ENCODE data around the gene FMN2.
"Not testable (repeated sequence)": the region's sequence is repeated elsewhere in the genome, so short reads cannot be mapped to it uniquely, and the experiment has no call there.

Gene FMN2

DNA sequence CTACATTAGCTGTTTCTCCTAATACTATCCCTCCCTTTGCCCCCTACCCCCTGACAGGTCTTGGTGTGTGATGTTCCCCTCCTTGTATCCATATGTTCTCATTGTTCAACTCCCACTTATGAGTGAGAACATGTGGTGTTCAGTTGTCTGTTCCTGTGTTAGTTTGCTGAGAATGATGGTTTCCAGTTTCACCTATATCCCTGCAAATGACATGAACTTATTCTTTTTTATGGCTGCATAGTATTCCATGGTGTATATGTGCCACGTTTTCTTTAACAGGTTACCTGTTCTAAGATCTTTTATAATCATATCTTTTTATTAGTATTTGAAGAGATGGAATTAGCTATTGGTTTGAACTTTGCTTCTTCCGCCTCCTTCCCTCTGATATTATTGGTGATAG, 172.8 kb downstream of the FMN2 start:
- not testable (repeated sequence) for DNase-seq

- DNase-seq = no peak
Measured at GRCh38 chr1:240271081-240271480, 179.4 kb downstream of the FMN2 start.

DNA sequence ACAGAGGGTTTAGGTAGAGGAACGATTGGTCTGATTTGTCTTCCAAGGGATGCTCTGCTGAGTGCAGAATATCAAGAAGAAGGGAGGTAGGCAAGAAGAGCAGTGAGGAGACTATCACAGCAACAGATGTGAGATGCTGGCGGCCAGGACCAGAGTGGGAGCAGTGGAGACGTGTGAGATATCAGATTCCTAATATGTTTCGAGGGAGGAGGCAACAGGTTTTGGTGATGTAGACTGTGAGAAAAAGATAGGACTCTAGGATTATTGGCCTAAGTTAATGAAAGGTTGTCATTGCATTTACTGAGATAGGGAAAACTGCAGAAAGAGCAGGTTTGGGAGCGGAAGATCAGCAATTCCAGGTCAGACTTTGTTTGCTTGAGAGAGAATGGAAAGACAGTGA, 182.9 kb downstream of the FMN2 start:
- no peak for DNase-seq

- not testable (repeated sequence) for DNase-seq
Measured at GRCh38 chr1:240275219-240275618, 183.5 kb downstream of the FMN2 start.

GRCh38 chr1:240278082-240278481, 186.4 kb downstream of the FMN2 start:
- DNase-seq = no peak

DNA sequence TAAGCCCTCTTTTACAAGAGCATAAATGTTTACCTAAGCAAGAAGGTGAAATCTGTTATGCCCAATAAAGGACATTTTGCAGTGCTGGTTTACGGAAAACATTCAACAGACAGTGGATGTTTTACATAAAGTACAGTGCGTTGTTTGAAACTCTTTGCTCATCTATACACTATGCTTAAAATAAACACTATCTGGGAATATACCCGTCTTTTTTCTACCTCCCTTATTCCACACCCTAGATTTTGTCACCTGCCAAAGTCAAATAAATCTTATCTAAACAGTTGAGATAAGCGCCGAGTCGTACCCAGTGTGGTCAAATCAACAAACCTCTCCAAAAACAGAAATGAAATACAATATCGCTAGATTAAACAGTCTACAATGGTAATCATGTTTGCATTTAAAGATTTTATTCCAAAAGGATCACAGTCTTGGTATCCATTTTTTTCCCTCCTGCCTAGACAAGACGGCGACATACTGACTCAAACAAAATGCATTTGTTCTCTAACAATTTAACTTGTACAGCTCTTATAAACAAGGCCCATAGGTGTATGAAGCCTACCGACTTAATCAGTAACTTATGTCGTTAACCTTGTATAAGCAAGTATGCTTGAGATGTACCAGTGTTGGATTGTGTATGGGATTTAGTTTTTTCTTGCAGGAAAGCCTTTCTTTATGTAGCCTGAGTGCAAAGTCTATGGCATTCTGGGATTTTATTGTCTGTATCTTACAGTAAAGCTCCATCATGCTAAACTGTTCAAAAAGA, 189.1 kb downstream of the FMN2 start:
- DNase-seq = no peak

GRCh38 chr1:240282061-240282830, 190.6 kb downstream of the FMN2 start:
- DNase-seq = no peak

DNA sequence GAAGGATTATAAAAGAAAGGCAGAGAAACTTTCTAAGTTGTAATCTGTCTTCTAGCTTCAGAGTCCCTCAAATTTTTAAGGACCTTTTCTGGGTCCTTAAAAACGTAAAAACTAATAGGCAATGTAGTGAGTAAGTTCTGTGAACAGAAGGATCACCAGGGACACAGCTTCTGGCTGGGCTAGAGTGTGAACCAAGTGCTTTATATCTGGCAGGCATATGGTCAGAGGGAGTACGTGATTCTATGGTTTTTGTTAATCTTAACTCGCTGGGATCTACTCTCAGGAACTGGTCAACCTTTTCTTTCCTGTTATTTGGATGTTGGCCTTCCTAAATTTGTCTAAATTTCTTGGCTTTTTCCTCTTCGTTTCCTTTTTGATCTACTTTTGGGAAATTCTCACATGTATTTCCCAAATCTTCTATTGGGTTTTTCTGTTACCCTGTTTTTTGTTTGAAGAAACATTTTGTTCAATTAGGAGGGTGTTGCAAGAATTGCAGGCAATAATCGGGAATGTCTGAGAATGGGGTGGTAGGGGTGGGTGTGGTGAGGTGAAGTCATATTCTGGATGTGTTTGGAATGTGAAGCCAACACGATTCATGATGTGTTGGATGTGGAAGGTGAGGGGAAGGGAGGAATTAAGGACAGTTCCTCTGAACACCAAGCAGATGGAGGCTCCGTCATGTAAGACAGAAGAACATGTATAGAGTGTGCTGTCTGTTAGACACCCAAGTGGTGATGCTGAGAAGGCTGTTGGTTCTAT, 193.2 kb downstream of the FMN2 start:
- DNase-seq = no peak

DNA sequence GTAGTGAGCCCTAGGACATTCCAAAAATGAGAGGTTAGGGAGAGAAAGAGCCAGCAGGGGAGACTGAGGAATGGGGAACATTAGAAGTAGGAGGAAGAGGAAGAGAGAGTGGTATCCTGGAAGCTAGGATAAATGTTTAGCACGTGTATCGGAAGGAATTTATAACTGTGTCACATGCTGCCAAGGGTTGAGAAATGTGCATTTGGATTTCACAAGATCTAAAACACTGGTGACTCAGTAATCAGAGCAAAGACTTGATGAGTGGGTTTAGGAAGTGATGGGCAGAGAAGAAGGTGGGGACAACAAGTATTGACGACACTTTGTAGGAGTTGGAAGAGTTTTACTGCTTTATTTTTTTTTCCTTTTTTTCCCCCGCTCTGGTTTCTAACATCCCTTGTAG, 193.9 kb downstream of the FMN2 start:
- DNase-seq = no peak

DNA sequence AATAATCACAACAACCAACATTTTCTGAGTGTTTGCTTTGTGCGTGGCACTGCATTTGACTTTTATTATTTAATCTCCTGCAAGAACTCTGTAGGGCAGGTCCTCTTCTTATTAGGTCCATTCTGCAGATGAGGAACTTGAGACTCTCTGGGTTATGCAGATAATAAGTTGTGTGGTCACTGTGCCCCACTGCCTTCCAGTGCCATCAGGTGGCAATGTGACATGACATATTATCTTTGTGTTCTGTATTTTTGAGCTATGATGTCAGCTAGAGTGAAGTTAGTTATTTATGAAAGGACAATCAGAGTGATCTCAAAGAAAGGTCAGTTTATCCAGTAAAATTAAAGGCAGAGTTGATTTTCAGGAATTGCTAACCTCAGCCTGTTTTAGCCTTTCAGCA, 196.0 kb downstream of the FMN2 start:
- no peak for DNase-seq

DNA sequence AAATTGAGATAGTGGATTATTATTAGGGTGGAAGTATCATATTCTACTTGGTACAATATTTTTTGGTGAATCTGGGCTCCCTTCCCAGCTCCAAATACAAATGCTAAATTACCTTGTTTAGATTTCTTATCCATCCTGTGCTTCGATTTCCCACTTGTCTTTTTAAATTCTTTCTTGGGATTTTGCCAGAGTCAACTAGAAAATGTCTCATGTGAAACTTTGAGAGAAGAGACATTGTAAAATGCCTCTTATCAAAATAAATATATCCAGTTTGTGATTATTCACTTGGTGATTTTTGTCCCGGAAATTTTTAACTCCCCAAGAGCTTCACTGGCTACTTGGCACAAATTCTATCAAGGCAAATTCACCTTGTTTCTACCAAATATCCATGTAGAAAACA, 202.0 kb downstream of the FMN2 start:
- no peak for DNase-seq

- no peak for DNase-seq
Measured at GRCh38 chr1:240294566-240294965, 202.9 kb downstream of the FMN2 start.

DNA sequence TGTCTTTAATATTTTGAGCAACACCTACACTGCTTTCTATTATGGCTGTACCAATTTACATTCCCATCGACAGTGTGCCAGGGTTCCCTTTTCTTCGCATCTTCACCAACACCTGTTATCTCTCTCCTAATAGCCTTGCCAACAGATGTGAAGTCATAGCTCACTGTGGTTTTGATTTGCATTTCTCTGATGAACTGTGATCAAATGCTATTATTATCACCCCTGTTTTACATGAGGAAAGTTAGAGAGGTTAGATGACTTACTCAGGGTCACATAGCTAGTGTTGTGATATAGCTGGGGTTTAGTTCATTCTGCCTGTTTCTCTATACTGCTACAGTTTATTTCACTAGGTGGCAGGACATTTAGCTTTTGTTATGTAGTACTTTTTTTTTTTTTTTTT, 204.1 kb downstream of the FMN2 start:
- no peak for DNase-seq

GRCh38 chr1:240304466-240304865, 212.8 kb downstream of the FMN2 start:
- DNase-seq = no peak

DNA sequence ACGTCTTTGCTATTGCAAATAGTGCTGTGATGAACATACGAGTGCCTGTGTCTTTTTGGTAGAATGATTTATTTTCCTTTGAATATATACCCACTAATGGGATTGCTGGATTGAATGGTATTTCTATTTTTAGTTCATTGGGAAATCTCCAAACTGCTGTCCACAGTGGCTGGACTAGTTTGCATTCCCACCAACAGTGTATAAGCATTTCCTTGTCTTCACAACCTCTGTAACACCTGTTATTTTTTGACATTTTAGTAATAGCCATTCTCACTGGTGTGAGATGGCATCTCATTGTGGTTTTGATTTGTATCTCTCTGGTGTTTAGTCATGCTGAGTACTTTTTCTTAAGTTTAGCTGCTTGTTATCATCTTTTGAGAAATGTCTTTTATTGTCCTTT, 215.0 kb downstream of the FMN2 start:
- DNase-seq = no peak

DNA sequence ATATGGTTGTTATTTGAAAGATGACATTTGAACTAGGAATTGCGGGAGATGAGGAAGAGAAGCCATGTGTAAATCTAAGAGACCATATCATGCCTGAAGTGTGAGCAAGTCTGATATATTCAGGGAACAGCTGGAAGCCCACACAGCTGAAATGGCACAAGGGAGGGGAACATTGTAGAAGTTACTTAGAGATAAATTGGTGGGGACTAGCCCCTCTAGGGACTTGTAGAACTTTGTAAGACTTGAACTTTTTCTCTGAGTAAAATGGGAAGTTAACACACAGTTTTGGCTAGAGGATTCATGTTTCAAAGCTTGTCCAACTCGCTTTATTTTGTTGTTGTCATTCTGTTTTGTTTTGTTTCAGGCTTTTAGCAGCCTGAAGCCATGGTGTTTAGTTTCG, 216.4 kb downstream of the FMN2 start:
- DNase-seq = no peak

DNA sequence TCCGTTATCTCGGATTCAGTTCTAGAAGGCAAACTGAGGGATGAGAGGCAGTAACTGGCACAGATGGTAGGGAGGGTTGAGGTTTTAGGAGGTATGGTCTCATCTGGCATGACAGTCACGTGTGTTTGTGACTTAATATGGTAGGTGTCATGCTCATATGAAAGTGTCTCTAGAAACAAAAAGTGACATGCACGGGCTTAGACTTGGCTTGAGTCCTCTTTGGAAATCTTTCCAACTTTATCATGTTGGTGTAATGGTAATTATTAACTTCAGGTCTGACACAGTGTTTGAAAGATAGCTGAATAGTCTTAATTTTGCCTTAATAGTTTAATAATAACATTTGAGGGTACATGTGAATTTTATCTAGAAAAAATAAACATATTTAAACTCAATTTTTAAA, 218.1 kb downstream of the FMN2 start:
- DNase-seq = no peak

- DNase-seq = no peak
Measured at GRCh38 chr1:240310226-240310925, 218.7 kb downstream of the FMN2 start.

- no peak for DNase-seq
Measured at GRCh38 chr1:240312872-240313271, 221.2 kb downstream of the FMN2 start.

DNA sequence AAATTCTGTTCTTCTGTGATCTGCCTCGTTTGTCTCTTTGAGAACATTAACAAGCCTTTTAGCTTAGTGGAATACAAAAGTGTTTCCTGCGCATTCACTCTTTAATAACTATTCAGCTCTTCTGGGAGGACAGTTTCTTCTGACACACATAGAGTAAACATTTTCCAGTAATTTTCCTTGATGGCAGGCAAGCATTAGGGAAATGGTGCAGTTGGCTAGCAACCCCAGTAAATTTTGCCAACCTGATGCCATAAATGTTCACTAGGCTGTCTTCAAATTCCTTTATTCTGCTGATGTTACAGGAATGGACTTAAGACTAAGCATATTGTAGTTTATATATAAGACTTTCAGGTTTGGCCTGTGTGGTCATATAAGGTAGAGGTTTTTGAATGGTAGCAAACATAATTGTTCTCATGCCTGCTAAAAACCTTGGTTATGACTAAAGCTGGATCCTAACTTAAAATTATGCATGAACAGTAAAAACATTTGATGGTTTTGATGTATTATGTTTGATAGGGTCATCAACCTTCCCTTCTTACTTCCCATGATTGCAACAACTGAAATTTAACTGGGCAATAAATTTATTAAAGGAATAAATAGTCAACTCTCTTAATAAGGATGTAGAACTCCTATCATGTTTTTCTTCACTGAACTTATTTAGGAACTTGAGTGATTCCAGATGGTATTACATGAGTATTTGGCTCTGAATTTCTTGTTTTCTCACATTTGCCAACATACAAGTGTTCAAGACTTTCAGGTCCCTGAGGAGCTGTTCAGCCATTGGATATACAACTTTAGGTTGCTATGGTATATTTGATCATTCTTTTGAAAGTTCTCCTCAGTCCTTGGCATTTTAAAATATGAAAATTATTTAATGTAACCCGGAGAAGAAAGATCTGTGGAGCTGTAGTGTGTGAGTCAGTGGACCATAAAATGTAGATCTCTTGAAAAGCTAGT, 223.4 kb downstream of the FMN2 start:
- no peak for DNase-seq

DNA sequence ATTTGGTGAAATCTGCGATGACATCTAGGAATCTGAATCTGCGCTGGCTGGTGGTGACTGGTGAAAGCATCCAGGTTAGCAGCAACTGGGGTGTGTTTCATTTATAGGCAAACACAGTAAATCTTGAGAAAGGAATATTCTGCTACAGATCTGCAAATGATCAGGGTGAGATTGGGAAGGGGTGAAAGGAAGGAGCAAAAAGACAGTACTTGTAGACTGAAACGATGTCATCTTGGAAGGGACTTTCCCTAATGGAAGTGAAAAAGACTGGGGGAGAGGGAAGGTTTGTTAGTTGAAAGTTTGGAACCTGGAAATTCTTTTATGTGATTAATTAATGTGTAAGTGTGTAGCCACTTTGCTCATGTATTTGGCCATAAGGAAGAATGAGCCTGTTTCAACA, 228.3 kb downstream of the FMN2 start:
- DNase-seq = no peak

GRCh38 chr1:240320659-240321058, 229.0 kb downstream of the FMN2 start:
- no peak for DNase-seq

All from stimulated activated CD4-positive, alpha-beta T cell treated with anti-CD3 and anti-CD28 coated beads, Interleukin-15, amount 100 ng/mL, for 24 hours (primary cell).